Liver (tissue), 9 donors: ENCODE data around the gene FAM228B. TPM values are rescaled to one million over a fixed set of nuclear protein-coding genes. Genes with fewer than 3 reads are reported as not detected.

Experiments used
- DNase-seq: peaks from one replicate; pipeline ENCODE4 v3.0.0-alpha.2; 2017; ENCODE audit warnings: low spot score
- H3K27ac ChIP-seq, 2 donors: one replicate each; pipeline ENCODE4 v1.7.0; 2013; ENCODE audit warnings: inconsistent platforms in 2 of 2, low read length in 2 of 2, control low read depth in 1 of 2, low read depth in 1 of 2, mild to moderate bottlenecking in 1 of 2
- H3K27me3 ChIP-seq, 4 donors: one replicate each; pipeline versions ENCODE4 v1.6.1 to v1.7.0; 2013; ENCODE audit warnings: low read length in 3 of 4, inconsistent platforms in 1 of 4, mild to moderate bottlenecking in 1 of 4, moderate library complexity in 1 of 4; ENCODE audit not compliant: control insufficient read depth in 4 of 4, insufficient read depth in 4 of 4
- H3K36me3 ChIP-seq, 4 donors: one replicate each; pipeline versions ENCODE4 v1.6.1 to v1.7.0; 2013; ENCODE audit warnings: low read length in 3 of 4, mild to moderate bottlenecking in 3 of 4, low read depth in 1 of 4, moderate library complexity in 1 of 4; ENCODE audit not compliant: control insufficient read depth in 4 of 4, insufficient read depth in 3 of 4
- H3K4me1 ChIP-seq, 4 donors: one replicate each; pipeline versions ENCODE4 v1.6.1 to v1.7.0; 2013; ENCODE audit warnings: low read length in 3 of 4, mild to moderate bottlenecking in 3 of 4, moderate library complexity in 1 of 4; ENCODE audit not compliant: control insufficient read depth in 4 of 4, insufficient read depth in 4 of 4
- H3K4me3 ChIP-seq, 3 donors: one replicate each; pipeline versions ENCODE4 v1.6.1 to v1.7.0; 2013; ENCODE audit warnings: low read length in 3 of 3, control low read depth in 1 of 3, low read depth in 1 of 3, mild to moderate bottlenecking in 1 of 3
- H3K9ac ChIP-seq, 2 donors: one replicate each; pipeline ENCODE4 v1.7.0; 2013; ENCODE audit warnings: low read length in 2 of 2, mild to moderate bottlenecking in 2 of 2, moderate library complexity in 2 of 2, control low read depth in 1 of 2, low read depth in 1 of 2
- H3K9me3 ChIP-seq, 4 donors: one replicate each; pipeline versions ENCODE4 v1.6.1 to v1.7.0; 2013; ENCODE audit warnings: low read length in 3 of 4; ENCODE audit not compliant: control insufficient read depth in 4 of 4
- EGR1 ChIP-seq, 2 donors: IDR thresholded peaks; 2 replicates each; pipeline ENCODE4 v1.6.1; 2016 to 2018; ENCODE audit warnings: antibody characterized with exemption in 2 of 2, low read depth in 2 of 2
- FOXA1 ChIP-seq: IDR thresholded peaks from 2 replicates; pipeline ENCODE4 v1.6.1; 2016; ENCODE audit warnings: antibody characterized with exemption
- FOXA2 ChIP-seq: IDR thresholded peaks from 2 replicates; pipeline ENCODE4 v1.6.1; 2016; ENCODE audit warnings: antibody characterized with exemption
- GABPA ChIP-seq, 2 donors: IDR thresholded peaks in 1 of 2; conservative IDR thresholded peaks in 1 of 2; 2 replicates each; pipeline ENCODE4 v1.6.1; 2016; ENCODE audit warnings: antibody characterized with exemption in 2 of 2, mild to moderate bottlenecking in 1 of 2, moderate library complexity in 1 of 2
- HNF4A ChIP-seq, 2 donors: conservative IDR thresholded peaks; 2 replicates each; pipeline ENCODE4 v1.6.1; 2016; ENCODE audit warnings: antibody characterized with exemption in 2 of 2, mild to moderate bottlenecking in 2 of 2
- HNF4G ChIP-seq: IDR thresholded peaks from 2 replicates; pipeline ENCODE4 v1.6.1; 2016; ENCODE audit warnings: antibody characterized with exemption
- JUND ChIP-seq, 2 donors: IDR thresholded peaks; 2 replicates each; pipeline ENCODE4 v1.6.1; 2016; ENCODE audit warnings: antibody characterized with exemption in 2 of 2
- MAX ChIP-seq: IDR thresholded peaks from 2 replicates; pipeline ENCODE4 v1.6.1; 2016; ENCODE audit warnings: antibody characterized with exemption
- NR2F2 ChIP-seq: IDR thresholded peaks from 2 replicates; pipeline ENCODE4 v1.6.1; 2016; ENCODE audit warnings: antibody characterized with exemption
- RAD21 ChIP-seq, 2 donors: IDR thresholded peaks; 2 replicates each; pipeline ENCODE4 v1.6.1; 2016; ENCODE audit warnings: antibody characterized with exemption in 2 of 2, mild to moderate bottlenecking in 2 of 2
- REST ChIP-seq: IDR thresholded peaks from 2 replicates; pipeline ENCODE4 v1.6.1; 2016; ENCODE audit warnings: antibody characterized with exemption, mild to moderate bottlenecking
- RXRA ChIP-seq, 2 donors: IDR thresholded peaks; 2 replicates each; pipeline ENCODE4 v1.6.1; 2017 to 2018; ENCODE audit warnings: antibody characterized with exemption in 2 of 2, mild to moderate bottlenecking in 1 of 2
- SP1 ChIP-seq: IDR thresholded peaks from 2 replicates; pipeline ENCODE4 v1.6.1; 2018; ENCODE audit warnings: antibody characterized with exemption, mild to moderate bottlenecking
- TAF1 ChIP-seq: conservative IDR thresholded peaks from 2 replicates; pipeline ENCODE4 v1.6.1; 2016; ENCODE audit warnings: antibody characterized with exemption, mild to moderate bottlenecking
- YY1 ChIP-seq: IDR thresholded peaks from 2 replicates; pipeline ENCODE4 v1.6.1; 2016; ENCODE audit warnings: antibody characterized with exemption, mild to moderate bottlenecking
- WGBS: extraction: QIAGEN DNeasy Blood & Tissue Kit; methylation state at CpG from one replicate; pipeline ENCODE4 v1.1.7; 2013; 5-methylcytosine and 5-hydroxymethylcytosine counted together
- polyA plus RNA-seq, 2 donors: library from polyadenylated mRNA; stranded (reverse) in 1 of 2; unstranded in 1 of 2; fragments of 200-250 nt in 1 of 2; fragments of >200 nt in 1 of 2; fragmentation: Nextera tagmentation in 1 of 2; extraction: Ambion mirVana in 1 of 2; gene quantifications; one replicate each; pipeline versions ENCODE4 v1.2.1 to v1.2.3, GENCODE V29; 2013 to 2015
- total RNA-seq, 2 donors: library from RNA; depleted of rRNA; stranded (reverse); fragments of >200 nt; gene quantifications; one replicate each; pipeline ENCODE4 v1.2.3, GENCODE V29; 2014
- TF ChIP-seq, protein P1 (sequence below): IDR thresholded peaks from 2 replicates; pipeline ENCODE4 v1.6.1; 2016; ENCODE audit warnings: antibody characterized with exemption
- TF ChIP-seq, protein P2 (sequence below): fragments of 150-350 bp; IDR thresholded peaks from 2 replicates; pipeline ENCODE4 v1.5.1; 2017; ENCODE audit warnings: improper control_type of control experiment, low read depth, low read length; ENCODE audit not compliant: missing input control
- TF ChIP-seq, protein P3 (sequence below): IDR thresholded peaks from 2 replicates; pipeline ENCODE4 v1.6.1; 2016; ENCODE audit warnings: antibody characterized with exemption
- donor health status: healthy.
- donor health status: healthy.
- donor health status: healthy.
- donor health status: healthy.
- donor health status: healthy.

Gene FAM228B
- total and polyA plus RNA-seq, 4 donors = 0.68 to 4.2 (median 3.8) TPM

DNA sequence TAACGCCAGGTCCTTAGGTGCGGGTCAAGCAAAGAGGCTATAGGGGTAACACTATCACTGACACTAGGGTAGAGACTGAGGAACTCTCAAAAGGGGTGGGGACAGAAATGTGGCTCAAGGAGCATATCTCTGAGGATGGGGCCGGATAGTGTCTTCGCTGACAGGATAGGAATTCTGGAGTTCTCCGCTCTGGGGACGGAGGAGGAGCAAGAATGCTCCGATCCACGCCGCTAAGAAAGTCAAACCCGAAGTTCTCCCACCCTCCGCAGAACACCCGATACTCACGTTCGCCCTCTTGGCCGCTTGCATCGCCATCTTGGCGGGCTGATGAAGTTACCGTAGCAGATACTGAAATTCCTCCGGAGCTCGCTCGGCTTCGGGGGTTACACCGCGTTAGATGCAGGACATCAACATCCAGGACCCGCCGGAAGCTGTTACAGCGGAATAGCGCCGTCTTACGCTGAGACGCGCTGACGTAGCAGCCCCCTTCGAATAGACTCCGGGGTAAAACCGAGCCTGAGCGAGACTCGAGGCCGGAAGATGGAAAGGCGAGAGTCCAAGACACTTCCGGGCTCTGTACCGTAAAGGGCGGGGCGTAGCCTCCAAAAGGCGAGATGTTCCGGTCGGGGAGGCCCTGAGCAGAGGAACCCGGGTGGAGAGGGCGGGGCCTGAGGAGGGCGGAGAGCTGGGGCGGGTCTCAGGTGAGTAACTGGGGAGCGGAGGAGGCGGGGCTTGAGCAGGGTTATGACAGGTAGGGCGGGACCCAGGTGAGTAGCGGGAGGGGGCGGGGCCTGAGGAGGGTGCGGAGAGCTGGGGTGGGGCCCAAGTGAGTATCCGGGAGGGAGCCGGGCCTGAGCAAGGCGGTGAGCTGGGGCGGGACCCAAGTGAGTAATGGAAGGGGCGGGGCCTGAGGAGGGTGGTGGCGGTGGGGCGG, 47.1 kb upstream of the FAM228B start, which contains the start of gene SF3B6:
Gene SF3B6, minus strand, starts transcription at position 412 of the 934 bp plus-strand sequence. Its CDS starts 97 bp downstream, at position 315.
- WGBS = under 1% methylated on average over 64 of the region's 64 CpGs
- TF ChIP-seq SP1 (peak; percentile 89), GABPA (IDR thresholded peaks at IDR 0.05 in 1 of 2, conservative IDR thresholded peaks at IDR 0.05 in 1 of 2) (peak; percentile 97 to 99), FOXA1 (peak; percentile 69), RXRA (IDR thresholded peaks at IDR 0.05) (peak; percentile 74 to 85), NR2F2 (no peak), FOXA2 (peak; percentile 30), RAD21 (IDR thresholded peaks at IDR 0.05) (peak; percentile 36 to 56), EGR1 (IDR thresholded peaks at IDR 0.05; ENCODE audit: low read depth in 2 of 2) (peak; percentile 63 to 85), YY1 (peak; percentile 90), HNF4A (conservative IDR thresholded peaks at IDR 0.05) (peak; percentile 67 to 79), REST (peak; percentile 63), TAF1 (no peak), HNF4G (peak; percentile 52), MAX (peak; percentile 95), JUND (IDR thresholded peaks at IDR 0.05) (peak; percentile 65 to 79)
- TF ChIP-seq, protein P1, sequence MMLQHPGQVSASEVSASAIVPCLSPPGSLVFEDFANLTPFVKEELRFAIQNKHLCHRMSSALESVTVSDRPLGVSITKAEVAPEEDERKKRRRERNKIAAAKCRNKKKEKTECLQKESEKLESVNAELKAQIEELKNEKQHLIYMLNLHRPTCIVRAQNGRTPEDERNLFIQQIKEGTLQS = peak; percentile 73
- TF ChIP-seq, protein P2, sequence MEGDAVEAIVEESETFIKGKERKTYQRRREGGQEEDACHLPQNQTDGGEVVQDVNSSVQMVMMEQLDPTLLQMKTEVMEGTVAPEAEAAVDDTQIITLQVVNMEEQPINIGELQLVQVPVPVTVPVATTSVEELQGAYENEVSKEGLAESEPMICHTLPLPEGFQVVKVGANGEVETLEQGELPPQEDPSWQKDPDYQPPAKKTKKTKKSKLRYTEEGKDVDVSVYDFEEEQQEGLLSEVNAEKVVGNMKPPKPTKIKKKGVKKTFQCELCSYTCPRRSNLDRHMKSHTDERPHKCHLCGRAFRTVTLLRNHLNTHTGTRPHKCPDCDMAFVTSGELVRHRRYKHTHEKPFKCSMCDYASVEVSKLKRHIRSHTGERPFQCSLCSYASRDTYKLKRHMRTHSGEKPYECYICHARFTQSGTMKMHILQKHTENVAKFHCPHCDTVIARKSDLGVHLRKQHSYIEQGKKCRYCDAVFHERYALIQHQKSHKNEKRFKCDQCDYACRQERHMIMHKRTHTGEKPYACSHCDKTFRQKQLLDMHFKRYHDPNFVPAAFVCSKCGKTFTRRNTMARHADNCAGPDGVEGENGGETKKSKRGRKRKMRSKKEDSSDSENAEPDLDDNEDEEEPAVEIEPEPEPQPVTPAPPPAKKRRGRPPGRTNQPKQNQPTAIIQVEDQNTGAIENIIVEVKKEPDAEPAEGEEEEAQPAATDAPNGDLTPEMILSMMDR = no peak
- TF ChIP-seq, protein P3, sequence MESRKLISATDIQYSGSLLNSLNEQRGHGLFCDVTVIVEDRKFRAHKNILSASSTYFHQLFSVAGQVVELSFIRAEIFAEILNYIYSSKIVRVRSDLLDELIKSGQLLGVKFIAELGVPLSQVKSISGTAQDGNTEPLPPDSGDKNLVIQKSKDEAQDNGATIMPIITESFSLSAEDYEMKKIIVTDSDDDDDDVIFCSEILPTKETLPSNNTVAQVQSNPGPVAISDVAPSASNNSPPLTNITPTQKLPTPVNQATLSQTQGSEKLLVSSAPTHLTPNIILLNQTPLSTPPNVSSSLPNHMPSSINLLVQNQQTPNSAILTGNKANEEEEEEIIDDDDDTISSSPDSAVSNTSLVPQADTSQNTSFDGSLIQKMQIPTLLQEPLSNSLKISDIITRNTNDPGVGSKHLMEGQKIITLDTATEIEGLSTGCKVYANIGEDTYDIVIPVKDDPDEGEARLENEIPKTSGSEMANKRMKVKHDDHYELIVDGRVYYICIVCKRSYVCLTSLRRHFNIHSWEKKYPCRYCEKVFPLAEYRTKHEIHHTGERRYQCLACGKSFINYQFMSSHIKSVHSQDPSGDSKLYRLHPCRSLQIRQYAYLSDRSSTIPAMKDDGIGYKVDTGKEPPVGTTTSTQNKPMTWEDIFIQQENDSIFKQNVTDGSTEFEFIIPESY = peak; percentile 92

More for the DNA sequence above, 47.1 kb upstream of the FAM228B start, which contains the start of gene SF3B6:
- peak; percentile 98 for DNase-seq
- Histone ChIP-seq H3K9ac (peak within 1 kb of the TSS; percentile 61 to 65), H3K9me3 (no peaks in the 10 kb centered on the region), H3K4me1 (peaks cover 1 to 22% (median 9%) of the 10 kb centered on the region in 4 donors), H3K27ac (peak within 1 kb of the TSS; percentile 74 to 86), H3K27me3 (no peaks in the 10 kb centered on the region), H3K36me3 (peaks cover 0 to 22% (median 10%) of the 10 kb centered on the region in 4 donors), H3K4me3 (peak within 1 kb of the TSS; percentile 55 to 97 (median 81))
